ENCODE data around the gene STK38L. TPM values are rescaled to one million over a fixed set of nuclear protein-coding genes. Genes with fewer than 3 reads are reported as not detected.

The STK38L gene
- 64.8 and 68.8 TPM in 2 replicates for total RNA-seq

GRCh38 chr12:27243804-27244688 lies at the start of gene STK38L:
Gene STK38L, plus strand, starts transcription at chr12:27244286. Its CDS starts 53,435 bp downstream, at chr12:27297721.
- DNase-seq (ENCODE audit: insufficient read length, low spot score, missing footprints): peak; percentile 95
- no peaks in the 10 kb centered on the region for H3K36me3 ChIP-seq (ENCODE audit: insufficient read depth, low read length)
- H3K79me2 ChIP-seq (ENCODE audit: insufficient read depth, low read length): peaks cover 49% of the 10 kb centered on the region
- peak within 1 kb of the TSS; percentile 77 for H3K4me3 ChIP-seq (ENCODE audit: insufficient read depth, low read length)
- peak within 1 kb of the TSS; percentile 85 for H3K27ac ChIP-seq (ENCODE audit: low read depth, low read length)
- H3K27me3 ChIP-seq (ENCODE audit: insufficient read depth, low read length): no peaks in the 10 kb centered on the region
- H3K4me1 ChIP-seq (ENCODE audit: insufficient read depth, low read length): peaks cover 11% of the 10 kb centered on the region
- peak; percentile 21 for TF ChIP-seq CTCF (IDR thresholded peaks at IDR 0.05; ENCODE audit: extremely low read depth, low read depth, low read length)
- peak within 1 kb of the TSS; percentile 87 for H2AFZ ChIP-seq (ENCODE audit: low read length)
- H3K4me2 ChIP-seq (ENCODE audit: insufficient read depth, low read length): peak within 1 kb of the TSS; percentile 88
- H3K9me3 ChIP-seq (ENCODE audit: low read depth, low read length): no peaks in the 10 kb centered on the region
- H4K20me1 ChIP-seq (ENCODE audit: insufficient read depth, low read length): peaks cover 8% of the 10 kb centered on the region

- Histone ChIP-seq H3K4me1 (ENCODE audit: insufficient read depth, low read length) (peaks cover 52% of the 10 kb centered on the region), H2AFZ (ENCODE audit: low read length) (no peak overlapping the region), H3K4me3 (ENCODE audit: insufficient read depth, low read length) (no peak overlapping the region), H3K36me3 (ENCODE audit: insufficient read depth, low read length) (no peaks in the 10 kb centered on the region), H4K20me1 (ENCODE audit: insufficient read depth, low read length) (no peaks in the 10 kb centered on the region), H3K4me2 (ENCODE audit: insufficient read depth, low read length) (no peak overlapping the region), H3K9me3 (ENCODE audit: low read depth, low read length) (no peaks in the 10 kb centered on the region), H3K79me2 (ENCODE audit: insufficient read depth, low read length) (no peaks in the 10 kb centered on the region), H3K27ac (ENCODE audit: low read depth, low read length) (peak overlapping the region; percentile 84), H3K27me3 (ENCODE audit: insufficient read depth, low read length) (no peaks in the 10 kb centered on the region)
- TF ChIP-seq CTCF (IDR thresholded peaks at IDR 0.05; ENCODE audit: extremely low read depth, low read depth, low read length): no peak
- no peak for DNase-seq (ENCODE audit: insufficient read length, low spot score, missing footprints)
These were observed 49.4 kb upstream of the STK38L start for GRCh38 chr12:27194644-27195043.

- peaks cover 25% of the 10 kb centered on the region for H3K4me1 ChIP-seq (ENCODE audit: insufficient read depth, low read length)
- no peak overlapping the region for H3K4me3 ChIP-seq (ENCODE audit: insufficient read depth, low read length)
- no peaks in the 10 kb centered on the region for H3K9me3 ChIP-seq (ENCODE audit: low read depth, low read length)
- H3K79me2 ChIP-seq (ENCODE audit: insufficient read depth, low read length): no peaks in the 10 kb centered on the region
- H2AFZ ChIP-seq (ENCODE audit: low read length): peak overlapping the region; percentile 56
- H4K20me1 ChIP-seq (ENCODE audit: insufficient read depth, low read length): no peaks in the 10 kb centered on the region
- no peak overlapping the region for H3K27ac ChIP-seq (ENCODE audit: low read depth, low read length)
- H3K36me3 ChIP-seq (ENCODE audit: insufficient read depth, low read length): no peaks in the 10 kb centered on the region
- no peak for DNase-seq (ENCODE audit: insufficient read length, low spot score, missing footprints)
- H3K27me3 ChIP-seq (ENCODE audit: insufficient read depth, low read length): no peaks in the 10 kb centered on the region
- H3K4me2 ChIP-seq (ENCODE audit: insufficient read depth, low read length): no peak overlapping the region
- no peak for TF ChIP-seq CTCF (IDR thresholded peaks at IDR 0.05; ENCODE audit: extremely low read depth, low read depth, low read length)
These were observed 46.0 kb upstream of the STK38L start for GRCh38 chr12:27198036-27198435.

- H3K4me2 ChIP-seq (ENCODE audit: insufficient read depth, low read length): no peak overlapping the region
- no peak for DNase-seq (ENCODE audit: insufficient read length, low spot score, missing footprints)
- no peaks in the 10 kb centered on the region for H4K20me1 ChIP-seq (ENCODE audit: insufficient read depth, low read length)
- no peaks in the 10 kb centered on the region for H3K27me3 ChIP-seq (ENCODE audit: insufficient read depth, low read length)
- H2AFZ ChIP-seq (ENCODE audit: low read length): no peak overlapping the region
- TF ChIP-seq CTCF (IDR thresholded peaks at IDR 0.05; ENCODE audit: extremely low read depth, low read depth, low read length): no peak
- no peaks in the 10 kb centered on the region for H3K36me3 ChIP-seq (ENCODE audit: insufficient read depth, low read length)
- no peak overlapping the region for H3K27ac ChIP-seq (ENCODE audit: low read depth, low read length)
- H3K4me3 ChIP-seq (ENCODE audit: insufficient read depth, low read length): no peak overlapping the region
- peaks cover 8% of the 10 kb centered on the region for H3K4me1 ChIP-seq (ENCODE audit: insufficient read depth, low read length)
- no peaks in the 10 kb centered on the region for H3K9me3 ChIP-seq (ENCODE audit: low read depth, low read length)
- H3K79me2 ChIP-seq (ENCODE audit: insufficient read depth, low read length): no peaks in the 10 kb centered on the region
These were observed 44.3 kb upstream of the STK38L start for GRCh38 chr12:27199638-27200300.
